HG03342 (cell line): ENCODE data around the gene FAM81A.

ENCODE experiments used
- ATAC-seq: cut with Tn5 transposase; IDR thresholded peaks from one replicate; pipeline ENCODE4 v1.9.1; 2021; ENCODE audit warnings: mild to moderate bottlenecking, moderate library complexity; ENCODE audit not compliant: unreplicated experiment

The FAM81A gene

DNA sequence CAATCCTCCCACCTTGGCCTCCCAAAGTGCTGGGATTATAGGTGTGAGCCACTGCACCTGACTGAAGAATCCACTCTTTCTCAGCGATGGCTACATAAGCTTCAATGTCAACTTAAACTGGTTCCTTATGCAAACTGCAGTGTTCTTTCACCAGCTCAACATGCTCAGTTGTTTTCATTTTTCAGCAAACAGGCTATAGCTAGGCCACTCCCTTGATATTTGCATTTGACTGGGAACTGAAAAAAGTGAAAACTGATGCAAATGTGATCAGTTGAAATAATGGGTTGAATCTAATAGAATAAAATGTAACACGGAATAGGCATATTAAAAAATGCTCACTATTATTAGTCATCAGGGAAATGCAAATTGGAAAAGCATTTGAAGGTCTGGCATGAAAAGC, 99.4 kb downstream of the FAM81A start:
- ATAC-seq, result no peak

DNA sequence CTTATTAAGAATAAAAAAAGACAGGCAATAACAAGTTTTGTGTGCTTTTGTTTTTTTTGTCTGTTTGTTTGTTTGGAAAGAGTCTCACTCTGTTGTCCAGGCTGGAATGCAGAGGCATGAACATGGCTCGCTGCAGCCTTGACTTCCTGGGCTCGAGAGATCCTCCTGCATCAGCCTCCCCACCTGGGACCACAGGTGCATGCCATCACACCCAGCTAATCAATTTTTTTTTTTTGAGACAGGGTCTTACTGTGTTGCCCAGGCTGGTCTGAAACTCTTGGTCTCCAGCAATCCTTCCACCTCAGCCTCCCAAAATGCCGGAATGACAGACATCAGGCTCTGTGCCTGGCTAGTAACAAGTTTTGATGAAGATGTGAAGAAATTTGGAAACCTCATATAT, 100.5 kb downstream of the FAM81A start:
- no peak for ATAC-seq

DNA sequence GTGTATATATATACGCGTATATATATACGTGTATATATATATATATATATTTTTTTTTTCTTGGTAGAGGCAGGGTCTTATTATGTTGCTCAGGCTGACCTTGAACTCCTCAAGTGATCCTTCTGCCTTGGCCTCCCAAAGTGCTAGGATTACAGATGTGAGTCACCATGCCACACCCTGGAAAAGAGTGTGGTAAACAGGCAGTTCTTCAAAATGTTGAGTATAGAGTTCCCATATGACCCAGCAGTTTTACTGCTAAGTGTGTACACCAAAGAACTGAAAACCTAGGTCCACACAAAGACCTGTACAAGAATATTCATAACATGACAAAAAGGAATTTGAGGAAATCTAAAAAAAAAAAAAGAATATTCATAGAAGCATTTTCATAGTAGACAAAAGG, 101.8 kb downstream of the FAM81A start:
- ATAC-seq, result no peak

GRCh38 chr15:59540654-59541053, 102.7 kb downstream of the FAM81A start:
- no peak for ATAC-seq

DNA sequence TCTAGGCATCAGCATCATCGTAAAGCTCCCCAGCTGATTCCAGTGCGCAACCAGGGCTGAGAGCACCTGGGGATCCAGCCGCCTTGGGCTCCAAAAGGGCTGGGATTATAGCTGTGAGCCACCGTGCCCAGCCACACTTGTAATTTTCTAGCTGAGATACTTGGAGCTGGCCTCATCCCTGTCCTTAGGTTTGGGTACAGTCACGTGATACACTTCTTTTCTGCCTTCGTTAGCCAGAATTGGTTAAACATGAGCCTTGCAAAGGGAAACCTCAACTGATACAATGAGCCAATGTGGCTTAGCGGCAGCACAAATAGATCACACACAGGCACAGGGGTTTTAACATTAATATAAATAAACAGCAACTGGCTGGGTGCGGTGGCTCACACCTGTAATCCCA, 103.8 kb downstream of the FAM81A start:
- ATAC-seq, result no peak

GRCh38 chr15:59543721-59544547, 105.9 kb downstream of the FAM81A start:
- ATAC-seq, result peak; percentile 78

GRCh38 chr15:59545573-59545972, 107.6 kb downstream of the FAM81A start:
- ATAC-seq, result no peak

DNA sequence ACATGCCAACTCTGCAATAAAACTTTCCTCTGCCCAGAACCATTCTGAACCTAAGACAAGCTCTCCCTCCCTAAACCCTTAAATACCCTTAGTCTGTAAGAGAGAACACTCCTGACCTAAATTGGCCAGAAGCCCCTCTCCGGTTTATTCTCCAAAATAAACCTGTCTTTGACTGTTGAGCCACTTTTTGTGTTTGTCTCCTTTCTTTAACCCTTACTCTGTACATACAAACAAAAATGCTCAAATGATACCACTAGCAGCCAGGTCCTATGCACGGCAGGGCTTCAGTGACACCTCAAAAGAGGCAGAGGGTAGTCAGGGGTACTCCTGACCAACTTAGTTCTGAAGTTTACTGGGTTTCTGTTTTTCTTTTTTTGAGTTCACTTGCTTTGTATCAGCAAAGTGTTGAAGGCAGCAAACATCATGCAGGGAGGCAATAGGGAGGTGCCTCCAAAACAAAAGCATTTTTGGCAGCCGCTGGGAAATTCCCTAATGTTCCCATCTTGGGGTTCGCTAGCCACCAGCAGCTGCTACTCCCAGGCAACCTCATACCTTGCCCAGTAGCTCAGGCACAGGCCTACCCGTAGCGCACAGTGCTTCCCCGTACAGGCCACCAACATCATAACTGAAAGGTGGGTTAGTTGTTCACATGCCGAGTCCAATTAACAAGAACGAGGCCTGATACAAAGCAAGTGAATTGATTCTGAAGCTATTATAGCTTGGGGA, 110.7 kb downstream of the FAM81A start:
- ATAC-seq, result no peak

DNA sequence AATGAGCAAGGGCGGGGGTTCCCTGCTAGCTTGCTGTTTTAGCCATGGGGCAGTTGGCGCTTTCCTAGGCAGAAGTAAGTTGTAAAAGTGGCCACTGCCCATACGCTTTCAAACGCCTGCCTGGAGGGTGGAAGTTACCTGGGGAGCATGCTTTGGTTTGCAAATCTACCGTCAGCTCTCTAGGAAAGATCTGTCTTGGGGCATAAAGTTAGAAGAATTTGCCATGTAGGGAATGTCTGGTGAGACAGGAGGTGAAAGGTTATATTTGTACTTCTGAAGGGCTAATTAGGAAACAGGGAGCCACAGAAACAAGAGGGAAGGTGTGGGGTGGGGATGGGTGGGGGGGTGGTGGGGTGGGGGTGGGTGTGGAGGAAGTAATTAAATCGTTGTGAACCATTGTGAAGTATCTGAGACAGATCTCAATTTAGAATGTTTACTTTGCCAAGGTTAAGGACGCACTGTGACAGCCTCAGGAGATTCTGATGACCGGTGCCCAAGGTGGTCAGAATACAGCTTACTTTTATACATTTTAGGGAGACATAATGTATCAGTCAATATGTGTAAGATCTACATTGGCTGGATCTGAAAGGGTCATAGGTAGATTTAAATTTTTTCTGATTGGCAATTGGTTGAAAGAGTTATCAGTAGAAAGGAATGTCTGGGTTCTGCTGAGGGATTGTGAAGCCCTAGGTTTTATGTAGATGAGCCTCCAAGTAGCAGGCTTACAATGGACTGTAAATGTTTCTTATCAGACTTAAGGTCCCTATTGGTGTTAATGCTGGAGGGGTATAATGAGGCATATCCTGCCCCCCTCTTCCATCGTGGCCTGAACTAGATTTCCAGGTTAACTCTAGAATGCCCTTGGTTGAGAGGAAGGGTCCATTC, 111.6 kb downstream of the FAM81A start:
- ATAC-seq, result no peak

DNA sequence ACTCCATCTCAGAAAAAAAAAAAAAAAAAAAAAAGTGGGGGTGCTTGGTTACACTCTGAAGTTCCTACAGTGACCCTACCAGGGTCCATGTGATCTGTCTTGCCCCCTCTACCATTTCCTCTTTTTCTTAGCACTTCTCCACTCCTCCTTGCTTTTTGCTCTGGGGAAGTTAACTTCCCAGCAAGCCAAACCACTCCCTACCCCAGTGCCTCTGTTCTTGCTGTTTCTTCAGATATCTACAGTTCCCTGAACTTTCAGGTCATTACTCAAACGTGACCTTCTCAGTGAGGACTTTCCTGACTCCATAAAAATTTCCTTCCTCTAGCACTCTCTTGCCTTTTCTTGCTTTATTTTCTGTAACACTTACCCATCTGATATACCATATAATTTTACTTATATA, 112.5 kb downstream of the FAM81A start:
- ATAC-seq, result no peak

- no peak for ATAC-seq
Observed at GRCh38 chr15:59550956-59551355, 113.0 kb downstream of the FAM81A start.

DNA sequence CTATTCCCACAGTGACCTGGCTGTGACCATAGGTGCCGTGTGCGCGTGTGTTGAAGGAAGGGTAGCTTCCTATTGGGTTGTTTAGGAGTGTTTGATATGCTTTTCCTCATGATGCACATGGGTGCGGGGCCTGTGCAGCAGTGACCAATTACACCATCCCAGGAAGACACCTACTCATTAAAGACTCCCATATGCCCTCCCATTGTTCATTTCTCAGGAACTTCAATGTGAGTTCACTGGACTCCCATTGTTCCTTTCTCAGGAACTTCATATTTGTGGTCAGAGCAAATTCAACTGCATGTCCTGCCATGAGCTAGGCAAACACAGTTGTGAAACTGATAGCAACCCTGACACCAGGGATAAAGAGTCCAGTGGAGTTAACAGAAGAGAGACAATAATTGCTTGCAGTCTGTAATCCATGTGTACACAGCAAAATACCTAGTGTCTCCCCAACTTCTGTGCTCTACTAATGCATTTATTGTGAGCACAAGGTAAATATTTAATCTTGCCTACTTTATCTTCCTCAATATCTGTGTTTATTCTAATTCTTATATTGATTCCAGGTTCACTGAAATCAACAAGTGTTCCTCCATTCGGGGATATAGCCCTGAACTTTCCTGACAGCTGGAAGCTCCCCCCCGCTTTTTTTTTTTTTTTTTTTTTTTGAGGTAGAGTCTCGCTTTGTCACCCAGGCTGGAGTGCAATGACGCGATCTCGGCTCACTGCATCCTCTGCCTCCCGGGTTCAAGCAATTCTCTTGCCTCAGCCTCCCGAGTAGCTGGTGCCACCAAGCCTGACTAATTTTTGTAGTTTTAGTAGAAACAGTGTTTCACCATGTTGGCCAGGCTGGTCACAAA, 116.1 kb downstream of the FAM81A start:
- ATAC-seq, result no peak

DNA sequence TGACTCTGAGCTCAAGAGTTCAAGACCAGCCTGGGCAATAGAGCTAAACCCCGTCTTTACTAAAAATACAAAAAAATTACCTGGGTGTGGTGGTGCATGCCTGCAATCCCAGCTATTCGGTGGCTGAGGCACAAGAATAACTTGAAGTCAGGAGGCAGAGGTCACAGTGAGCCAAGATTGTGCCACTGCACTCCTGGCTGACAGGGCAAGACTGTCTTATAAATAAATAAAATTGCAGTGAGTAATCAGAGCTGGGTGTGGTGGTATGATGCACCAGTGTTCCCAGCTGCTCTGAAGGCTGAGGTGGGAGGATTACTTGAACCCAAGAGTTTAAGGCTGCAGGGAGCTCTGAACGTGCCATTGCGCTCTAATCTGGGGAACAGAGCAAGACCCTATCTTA, 117.7 kb downstream of the FAM81A start:
- ATAC-seq, result no peak

DNA sequence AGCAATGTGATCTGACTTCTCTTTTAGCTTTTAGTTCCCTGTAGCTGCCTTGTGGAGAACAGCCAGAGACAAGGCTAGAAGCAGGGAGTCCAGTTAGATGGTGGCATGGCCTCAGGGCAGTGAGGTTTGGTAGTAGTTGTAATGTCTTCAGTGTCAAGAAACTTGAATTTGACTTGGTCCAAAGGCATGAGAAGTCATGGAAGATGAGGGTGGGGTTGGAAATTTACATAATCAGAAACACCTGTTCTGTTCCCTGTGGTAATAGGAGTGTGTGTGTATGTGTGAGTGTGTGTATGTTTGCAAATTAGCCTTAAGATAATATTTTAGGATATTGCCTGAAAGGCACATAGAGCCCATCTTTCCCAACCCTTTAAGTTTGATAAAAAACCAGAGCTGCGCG, 118.4 kb downstream of the FAM81A start:
- no peak for ATAC-seq

DNA sequence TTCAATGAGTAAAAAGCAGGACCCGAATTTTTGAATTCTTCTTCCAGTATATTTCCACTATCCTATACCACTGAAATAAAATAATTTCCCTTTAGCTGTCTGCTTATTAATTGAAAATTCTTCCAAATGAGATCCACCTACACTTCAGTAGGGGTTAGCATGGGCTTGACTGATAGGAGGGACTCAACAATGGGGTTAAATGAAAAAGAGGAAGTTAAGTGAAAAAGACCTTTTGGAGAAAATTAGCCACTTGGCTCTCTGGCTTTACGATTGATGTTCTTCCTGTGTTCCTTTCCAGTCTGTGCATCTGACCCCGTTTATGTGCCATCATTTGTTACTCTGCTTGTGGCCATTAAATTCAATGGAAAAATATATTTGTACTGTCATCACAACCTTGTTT, 119.6 kb downstream of the FAM81A start:
- ATAC-seq, result no peak

DNA sequence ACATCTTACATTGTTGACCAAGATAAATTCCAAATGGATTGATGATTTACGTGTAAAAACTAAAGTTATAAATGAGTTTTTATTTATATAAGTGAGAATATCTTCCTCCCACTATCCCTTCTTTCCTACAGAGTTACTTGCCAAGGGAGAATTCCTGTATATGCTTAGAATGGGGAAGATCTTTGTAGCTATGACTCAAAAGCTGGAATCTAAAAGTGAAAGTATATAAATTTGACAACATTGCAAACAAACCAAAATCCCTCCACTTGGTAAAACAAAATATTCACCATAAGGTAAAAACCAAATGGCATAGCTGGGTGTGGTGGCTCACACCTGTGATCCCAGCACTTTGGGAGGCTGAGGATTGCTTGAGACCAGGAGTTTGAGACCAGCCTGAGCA, 120.9 kb downstream of the FAM81A start:
- ATAC-seq, result no peak

DNA sequence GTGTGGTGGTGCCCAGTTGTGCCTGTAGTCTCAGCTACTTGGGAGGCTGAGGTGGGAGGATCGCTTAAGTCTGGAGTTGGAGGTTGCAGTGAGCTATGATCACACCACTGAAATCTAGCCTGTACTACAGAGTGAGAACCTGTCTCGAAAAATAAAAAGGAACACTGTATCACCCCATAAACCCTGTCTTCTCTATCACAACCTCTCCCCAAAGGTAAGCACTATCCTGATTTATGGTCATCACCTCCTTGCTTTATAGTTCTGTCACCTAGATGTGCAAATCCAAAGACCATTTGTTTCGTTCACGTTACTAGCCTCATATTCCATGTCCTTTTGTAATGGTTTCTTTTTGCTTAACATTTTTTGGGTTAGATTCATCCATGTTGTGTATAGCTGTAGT, 123.6 kb downstream of the FAM81A start:
- ATAC-seq, result no peak

- no peak for ATAC-seq
Observed at GRCh38 chr15:59562448-59563186, 124.6 kb downstream of the FAM81A start.

DNA sequence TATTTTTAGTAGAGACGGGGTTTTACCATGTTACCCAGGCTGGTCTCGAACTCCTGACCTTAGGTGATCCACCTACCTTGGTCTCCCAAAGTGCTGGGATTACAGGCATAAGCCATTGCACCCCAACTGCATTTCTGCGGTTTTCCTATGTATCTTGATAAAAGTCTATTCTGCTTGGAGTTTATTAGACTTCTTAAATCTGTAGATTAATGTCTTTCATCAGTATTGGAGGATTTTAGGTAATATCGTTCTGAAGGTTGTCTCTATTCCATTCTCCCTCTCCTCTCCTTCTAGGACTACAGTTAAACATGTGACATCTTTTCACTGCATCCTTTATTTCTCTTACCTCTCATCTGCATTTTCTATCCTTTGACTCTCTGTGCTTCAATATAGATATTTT, 127.3 kb downstream of the FAM81A start:
- ATAC-seq, result no peak

DNA sequence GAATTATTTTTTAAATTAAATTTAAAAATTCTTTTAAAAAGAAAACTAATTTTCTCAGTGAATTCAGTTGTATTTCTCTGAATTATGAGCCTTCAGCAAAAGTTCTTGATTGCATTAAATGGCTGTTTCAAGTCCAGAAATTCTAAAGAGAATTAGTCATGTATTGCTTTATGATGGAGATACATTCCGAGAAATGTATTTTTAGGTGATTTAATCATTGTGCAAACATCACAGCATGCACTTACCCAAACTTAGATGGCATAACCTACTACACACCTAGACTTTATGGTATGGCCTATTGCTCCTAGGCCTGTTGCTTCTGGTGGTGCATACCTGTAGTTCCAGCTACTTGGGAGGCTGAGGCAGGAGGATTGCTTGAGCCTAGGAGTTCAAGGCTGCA, 129.3 kb downstream of the FAM81A start:
- ATAC-seq, result no peak
